GM06990 (cell line): Measurements from ENCODE around the gene SMOC2.

ENCODE experiments used
- DNase-seq: peaks from one replicate; pipeline ENCODE4 v3.0.0-alpha.2; 2011; ENCODE audit not compliant: insufficient read length; ENCODE audit errors: extremely low read depth
- H3K27me3 ChIP-seq: replicated peaks from 2 replicates; pipeline ENCODE4 v1.6.0; 2011; ENCODE audit warnings: low read length; ENCODE audit not compliant: control insufficient read depth, insufficient read depth
- H3K36me3 ChIP-seq: 2 replicates; pipeline ENCODE4 v1.5.1; 2011; ENCODE audit warnings: low read length; ENCODE audit not compliant: control insufficient read depth, insufficient read depth
- H3K4me3 ChIP-seq: replicated peaks from 2 replicates; pipeline ENCODE4 v1.5.1; 2011; ENCODE audit warnings: low read depth, mild to moderate bottlenecking, control low read depth, low read length
- CTCF ChIP-seq: IDR thresholded peaks from 2 replicates; pipeline ENCODE4 v1.5.1; 2011; ENCODE audit warnings: low read length, control low read depth, mild to moderate bottlenecking, inconsistent platforms; ENCODE audit not compliant: insufficient read depth, poor library complexity, severe bottlenecking

The SMOC2 gene

DNA sequence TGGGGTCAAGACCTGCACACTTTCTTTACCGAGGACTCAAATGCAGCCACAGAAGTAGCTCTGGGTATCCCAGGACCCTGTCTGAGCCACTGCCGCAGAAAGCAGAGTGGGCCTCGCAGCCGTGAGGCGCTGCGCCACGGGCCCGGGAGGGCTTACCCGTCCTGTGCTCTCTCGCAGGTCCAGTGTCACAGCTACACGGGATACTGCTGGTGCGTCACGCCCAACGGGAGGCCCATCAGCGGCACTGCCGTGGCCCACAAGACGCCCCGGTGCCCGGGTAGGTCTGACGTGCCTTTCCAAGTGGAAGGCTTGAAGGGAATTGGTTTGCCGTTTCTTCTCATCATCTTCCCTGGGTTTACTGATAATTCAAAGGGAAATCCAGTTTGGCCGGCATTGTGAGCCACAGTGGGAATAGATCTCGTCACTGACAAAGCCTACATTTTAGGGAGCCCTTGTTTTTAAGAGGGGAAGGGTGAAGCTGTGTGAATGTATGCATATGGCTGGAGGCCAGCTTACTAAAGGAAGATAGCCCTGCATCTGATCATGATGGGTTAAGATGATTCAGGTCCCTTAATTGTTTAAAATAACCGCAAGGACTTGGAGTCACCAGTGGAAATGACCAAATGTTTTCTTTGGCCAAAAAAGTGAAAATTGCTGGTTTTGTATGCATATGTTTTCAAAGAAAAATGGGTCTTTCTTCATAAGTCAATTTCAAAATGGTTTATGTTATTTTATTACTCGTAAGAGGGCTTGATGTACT lies 86.6 kb downstream of the SMOC2 start:
- Histone ChIP-seq H3K4me3 (no peak overlapping the region), H3K36me3 (no peaks in the 10 kb centered on the region), H3K27me3 (no peaks in the 10 kb centered on the region)
- no peak for TF ChIP-seq CTCF
- no peak for DNase-seq

GRCh38 chr6:168528474-168529095 lies 87.6 kb downstream of the SMOC2 start:
- Histone ChIP-seq H3K27me3 (no peaks in the 10 kb centered on the region), H3K36me3 (no peaks in the 10 kb centered on the region), H3K4me3 (no peak overlapping the region)
- no peak for DNase-seq
- no peak for TF ChIP-seq CTCF

DNA sequence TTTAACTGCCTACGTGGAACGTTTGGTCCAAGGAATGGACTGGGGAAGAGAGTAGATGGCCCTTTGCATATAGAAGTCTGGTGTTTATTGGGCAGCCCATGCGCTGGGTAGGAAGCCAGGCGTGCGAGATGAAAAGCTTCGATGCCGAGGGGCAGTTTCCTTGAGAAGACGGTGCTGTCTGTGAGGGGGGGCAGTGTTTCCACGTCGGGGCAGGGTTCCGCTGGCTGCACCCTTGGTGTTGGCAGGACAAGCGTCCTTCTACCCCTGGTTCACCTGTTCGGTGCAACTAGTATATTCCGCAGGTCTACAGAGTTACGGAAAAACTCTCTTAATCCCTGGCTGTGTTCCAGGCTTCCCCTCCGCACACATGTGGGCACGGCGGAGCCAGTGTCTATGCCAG lies 88.2 kb downstream of the SMOC2 start:
- H3K27me3 ChIP-seq, result no peaks in the 10 kb centered on the region
- no peak for DNase-seq
- H3K36me3 ChIP-seq, result no peaks in the 10 kb centered on the region
- no peak for TF ChIP-seq CTCF
- H3K4me3 ChIP-seq, result no peak overlapping the region

- no peak for TF ChIP-seq CTCF
- Histone ChIP-seq H3K27me3 (no peaks in the 10 kb centered on the region), H3K36me3 (no peaks in the 10 kb centered on the region), H3K4me3 (no peak overlapping the region)
- no peak for DNase-seq
Observed at GRCh38 chr6:168530653-168531071, 89.7 kb downstream of the SMOC2 start.

DNA sequence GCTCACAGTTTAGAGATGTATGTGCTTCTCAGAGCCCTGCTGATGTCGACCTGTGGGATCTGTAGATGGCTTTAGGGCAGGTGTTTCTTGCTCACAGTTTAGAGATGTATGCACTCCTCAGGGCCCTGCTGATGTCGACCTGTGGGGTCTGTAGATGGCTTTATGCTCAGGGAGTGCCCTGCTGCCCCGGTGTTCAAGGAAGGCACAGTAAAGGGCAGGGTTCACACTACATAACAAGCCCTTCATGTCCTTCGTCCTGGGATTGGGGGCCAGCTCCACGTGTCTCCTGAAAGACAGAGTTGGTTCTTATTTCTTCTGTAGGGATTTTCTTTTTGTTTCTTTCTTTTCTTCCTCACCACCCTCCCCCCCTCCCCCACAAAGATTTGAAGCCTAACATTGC lies 91.1 kb downstream of the SMOC2 start:
- Histone ChIP-seq H3K4me3 (no peak overlapping the region), H3K36me3 (no peaks in the 10 kb centered on the region), H3K27me3 (no peaks in the 10 kb centered on the region)
- no peak for DNase-seq
- no peak for TF ChIP-seq CTCF
